ENCODE data around the gene PRMT7.

Gene PRMT7

DNA sequence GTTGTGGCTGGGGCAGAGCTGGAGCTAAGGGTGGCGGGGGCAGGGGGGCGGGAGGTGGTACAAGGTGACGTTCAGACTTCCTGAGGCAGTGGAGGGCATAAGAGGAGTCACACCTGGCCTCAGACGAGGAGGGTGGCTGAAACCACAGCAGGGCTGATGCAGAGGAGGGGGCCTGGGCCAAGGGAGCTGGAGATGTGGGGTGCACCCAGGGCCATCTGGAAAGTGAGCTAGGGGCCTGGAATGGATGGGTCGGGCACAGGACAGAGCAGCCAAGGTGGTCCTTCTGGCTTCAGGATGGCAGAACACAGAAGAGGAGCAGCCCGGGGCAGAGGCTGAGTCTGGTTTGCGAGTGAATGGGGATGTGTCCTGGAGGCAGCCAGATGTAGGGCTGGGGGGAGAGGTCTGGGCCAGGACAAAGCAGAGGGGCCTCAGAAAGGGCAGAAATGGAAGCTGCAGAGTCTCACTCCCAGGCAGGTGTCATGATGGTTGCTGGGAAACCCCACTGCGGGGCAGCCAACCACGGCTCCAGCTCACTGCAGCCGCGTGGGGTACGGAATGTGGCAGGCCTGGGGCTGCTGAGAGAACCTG, 57.6 kb downstream of the PRMT7 start:
- Histone ChIP-seq H3F3A (ENCODE audit: insufficient read depth) (no peaks in the 10 kb centered on the region), H2AFZ (ENCODE audit: low read depth, low read length, severe bottlenecking) (no peak overlapping the region), H3K27ac (ENCODE audit: low read depth, low read length) (no peak overlapping the region), H3K4me2 (ENCODE audit: low read depth, low read length, poor library complexity, severe bottlenecking) (no peak overlapping the region), H3K4me3 (ENCODE audit: insufficient read depth, low read length, poor library complexity, severe bottlenecking) (no peak overlapping the region), H3K27me3 (ENCODE audit: low read length) (no peaks in the 10 kb centered on the region), H3K9me2 (replicated peaks; ENCODE audit: insufficient read depth, low read length) (no peaks in the 10 kb centered on the region), H3K36me3 (ENCODE audit: low read length) (no peaks in the 10 kb centered on the region), H4K20me1 (ENCODE audit: low read depth, low read length) (no peaks in the 10 kb centered on the region), H3K9me3 (ENCODE audit: insufficient read depth, low read length) (no peaks in the 10 kb centered on the region), H3K79me2 (ENCODE audit: insufficient read depth, low read length) (no peaks in the 10 kb centered on the region), H3K9ac (ENCODE audit: low read length) (no peak overlapping the region)
- TF ChIP-seq EZH2phosphoT487 (conservative IDR thresholded peaks at IDR 0.05; ENCODE audit: low read length), result no peak
- TF ChIP-seq, protein P1, sequence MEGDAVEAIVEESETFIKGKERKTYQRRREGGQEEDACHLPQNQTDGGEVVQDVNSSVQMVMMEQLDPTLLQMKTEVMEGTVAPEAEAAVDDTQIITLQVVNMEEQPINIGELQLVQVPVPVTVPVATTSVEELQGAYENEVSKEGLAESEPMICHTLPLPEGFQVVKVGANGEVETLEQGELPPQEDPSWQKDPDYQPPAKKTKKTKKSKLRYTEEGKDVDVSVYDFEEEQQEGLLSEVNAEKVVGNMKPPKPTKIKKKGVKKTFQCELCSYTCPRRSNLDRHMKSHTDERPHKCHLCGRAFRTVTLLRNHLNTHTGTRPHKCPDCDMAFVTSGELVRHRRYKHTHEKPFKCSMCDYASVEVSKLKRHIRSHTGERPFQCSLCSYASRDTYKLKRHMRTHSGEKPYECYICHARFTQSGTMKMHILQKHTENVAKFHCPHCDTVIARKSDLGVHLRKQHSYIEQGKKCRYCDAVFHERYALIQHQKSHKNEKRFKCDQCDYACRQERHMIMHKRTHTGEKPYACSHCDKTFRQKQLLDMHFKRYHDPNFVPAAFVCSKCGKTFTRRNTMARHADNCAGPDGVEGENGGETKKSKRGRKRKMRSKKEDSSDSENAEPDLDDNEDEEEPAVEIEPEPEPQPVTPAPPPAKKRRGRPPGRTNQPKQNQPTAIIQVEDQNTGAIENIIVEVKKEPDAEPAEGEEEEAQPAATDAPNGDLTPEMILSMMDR (IDR thresholded peaks at IDR 0.05; ENCODE audit: insufficient read depth, low read length, poor library complexity, severe bottlenecking), result no peak

DNA sequence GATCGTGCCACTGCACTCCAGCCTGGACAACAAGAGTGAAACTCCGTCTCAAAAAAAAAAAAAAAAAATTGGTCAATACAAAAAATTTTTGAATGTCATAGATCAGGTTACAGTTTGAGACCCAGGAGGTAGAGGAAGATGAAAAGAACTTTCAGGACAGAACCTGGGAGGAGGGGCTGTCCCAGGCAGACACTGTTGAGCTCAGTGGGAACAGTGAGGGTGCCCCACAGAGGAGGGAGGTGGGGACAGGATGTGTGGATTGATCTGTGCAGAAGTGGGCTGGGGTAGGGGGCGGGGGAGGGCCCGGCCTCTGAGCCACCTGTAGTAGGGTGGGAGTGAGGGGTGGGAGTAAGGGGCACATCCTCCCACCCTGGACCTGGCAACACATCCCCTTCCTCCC, 58.3 kb downstream of the PRMT7 start:
- no peak overlapping the region for H3K4me2 ChIP-seq (ENCODE audit: low read depth, low read length, poor library complexity, severe bottlenecking)
- H3K9ac ChIP-seq (ENCODE audit: low read length), result no peak overlapping the region

DNA sequence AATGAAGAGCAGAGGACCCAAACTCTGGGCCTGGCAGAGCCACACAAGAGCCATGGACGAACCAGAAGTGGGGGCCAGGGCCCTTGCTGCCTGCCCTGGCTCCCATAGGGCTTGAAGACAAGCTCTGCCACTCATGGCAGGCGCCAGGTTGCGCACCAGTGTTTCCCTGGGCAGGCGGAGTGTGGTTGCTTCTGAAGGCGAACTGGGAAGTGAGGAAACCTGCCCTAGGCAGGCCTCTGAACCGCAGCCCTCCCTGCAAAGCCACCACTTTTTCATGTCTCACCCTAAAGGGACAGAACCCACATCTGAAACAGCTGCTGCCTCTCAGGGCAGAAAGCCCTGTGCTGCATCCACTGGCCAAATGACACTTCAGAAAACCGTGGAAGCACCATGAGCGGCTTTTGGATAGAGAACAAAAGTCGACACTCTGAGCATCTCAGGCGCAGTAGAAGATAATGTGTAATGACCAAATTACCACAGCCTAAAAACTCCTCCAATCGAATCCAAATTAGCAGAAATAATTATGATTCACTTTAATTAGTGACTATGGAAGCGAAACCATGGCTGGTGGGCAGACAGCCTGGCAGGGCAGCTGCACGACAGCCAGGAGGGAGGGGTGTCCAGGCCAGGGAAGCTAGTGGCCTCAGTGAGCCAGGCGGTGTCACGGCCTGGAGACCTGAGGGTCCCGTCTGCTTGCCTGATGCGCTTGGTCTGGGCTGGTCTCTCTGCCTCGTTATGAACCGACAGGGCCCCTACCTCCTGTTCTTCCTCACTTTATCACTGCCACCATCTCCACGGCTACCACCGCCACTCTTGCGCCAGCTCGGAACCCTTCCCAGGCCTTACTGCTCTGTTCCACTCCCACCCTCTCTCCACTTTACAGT, 59.1 kb downstream of the PRMT7 start:
- no peak overlapping the region for H2AFZ ChIP-seq (ENCODE audit: low read depth, low read length, severe bottlenecking)
- no peaks in the 10 kb centered on the region for H3K36me3 ChIP-seq (ENCODE audit: low read length)
- H3K4me2 ChIP-seq (ENCODE audit: low read depth, low read length, poor library complexity, severe bottlenecking), result no peak overlapping the region
- no peak overlapping the region for H3K27ac ChIP-seq (ENCODE audit: low read depth, low read length)
- TF ChIP-seq, protein P1 (IDR thresholded peaks at IDR 0.05; ENCODE audit: insufficient read depth, low read length, poor library complexity, severe bottlenecking), result no peak
- no peak for TF ChIP-seq EZH2phosphoT487 (conservative IDR thresholded peaks at IDR 0.05; ENCODE audit: low read length)
- no peaks in the 10 kb centered on the region for H4K20me1 ChIP-seq (ENCODE audit: low read depth, low read length)
- no peak overlapping the region for H3K4me3 ChIP-seq (ENCODE audit: insufficient read depth, low read length, poor library complexity, severe bottlenecking)
- H3K27me3 ChIP-seq (ENCODE audit: low read length), result no peaks in the 10 kb centered on the region
- no peak overlapping the region for H3K9ac ChIP-seq (ENCODE audit: low read length)
- no peaks in the 10 kb centered on the region for H3K9me3 ChIP-seq (ENCODE audit: insufficient read depth, low read length)
- H3K9me2 ChIP-seq (replicated peaks; ENCODE audit: insufficient read depth, low read length), result no peaks in the 10 kb centered on the region
- no peaks in the 10 kb centered on the region for H3K79me2 ChIP-seq (ENCODE audit: insufficient read depth, low read length)
- no peaks in the 10 kb centered on the region for H3F3A ChIP-seq (ENCODE audit: insufficient read depth)

More for the DNA sequence above, 58.3 kb downstream of the PRMT7 start:
- H3F3A ChIP-seq (ENCODE audit: insufficient read depth), result no peaks in the 10 kb centered on the region
- H3K27ac ChIP-seq (ENCODE audit: low read depth, low read length), result no peak overlapping the region
- no peaks in the 10 kb centered on the region for H3K9me2 ChIP-seq (replicated peaks; ENCODE audit: insufficient read depth, low read length)
- H3K4me3 ChIP-seq (ENCODE audit: insufficient read depth, low read length, poor library complexity, severe bottlenecking), result no peak overlapping the region
- H3K79me2 ChIP-seq (ENCODE audit: insufficient read depth, low read length), result no peaks in the 10 kb centered on the region
- H2AFZ ChIP-seq (ENCODE audit: low read depth, low read length, severe bottlenecking), result no peak overlapping the region
- no peaks in the 10 kb centered on the region for H3K27me3 ChIP-seq (ENCODE audit: low read length)
- no peaks in the 10 kb centered on the region for H3K9me3 ChIP-seq (ENCODE audit: insufficient read depth, low read length)
- no peaks in the 10 kb centered on the region for H4K20me1 ChIP-seq (ENCODE audit: low read depth, low read length)
- TF ChIP-seq, protein P1 (IDR thresholded peaks at IDR 0.05; ENCODE audit: insufficient read depth, low read length, poor library complexity, severe bottlenecking), result no peak
- TF ChIP-seq EZH2phosphoT487 (conservative IDR thresholded peaks at IDR 0.05; ENCODE audit: low read length), result no peak
- no peaks in the 10 kb centered on the region for H3K36me3 ChIP-seq (ENCODE audit: low read length)
